Measurements from ENCODE around the gene COL27A1.

COL27A1 gene

GRCh38 chr9:114132550-114132918, 22.8 kb upstream of the COL27A1 start:
- H3K27ac ChIP-seq: no peak overlapping the region
- no peak for TF ChIP-seq CTCF (conservative IDR thresholded peaks at IDR 0.05)
- TF ChIP-seq ZFX (IDR thresholded peaks at IDR 0.05): no peak

DNA sequence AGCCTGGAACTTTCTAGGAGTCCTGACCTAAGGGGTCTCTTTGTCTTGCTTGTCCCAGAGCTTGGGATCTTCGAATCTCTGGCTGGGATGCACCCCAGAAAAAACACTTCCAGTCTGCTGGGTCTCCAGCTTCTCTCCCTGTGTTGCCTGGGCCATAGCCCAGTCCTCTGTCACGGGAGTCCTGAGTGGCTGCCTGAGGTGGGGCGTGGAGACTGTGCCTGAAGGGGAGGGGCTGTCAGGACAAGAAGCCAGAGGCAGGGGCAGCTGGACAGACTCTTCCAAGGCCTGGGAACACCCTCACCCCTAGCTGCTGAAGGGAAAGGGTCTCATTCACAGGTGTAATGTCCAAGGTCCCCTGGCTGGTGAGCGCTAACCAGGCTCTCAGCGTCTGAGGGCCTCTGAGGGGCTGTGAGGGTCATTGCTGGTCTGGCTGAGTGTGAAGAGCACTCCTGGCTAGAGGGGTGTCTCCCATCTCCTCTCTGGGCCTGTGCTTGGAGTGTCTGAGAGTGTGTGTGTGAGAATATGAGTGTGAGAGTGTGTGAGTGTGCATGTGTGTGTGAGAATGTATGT, 20.4 kb upstream of the COL27A1 start:
- TF ChIP-seq CTCF (conservative IDR thresholded peaks at IDR 0.05) (no peak), ZFX (IDR thresholded peaks at IDR 0.05) (no peak)
- H3K27ac ChIP-seq: no peak overlapping the region

GRCh38 chr9:114137831-114138230, 17.5 kb upstream of the COL27A1 start:
- H3K27ac ChIP-seq: no peak overlapping the region
- TF ChIP-seq ZFX (IDR thresholded peaks at IDR 0.05): no peak
- TF ChIP-seq CTCF (conservative IDR thresholded peaks at IDR 0.05): no peak

- H3K27ac ChIP-seq: no peak overlapping the region
- TF ChIP-seq CTCF (conservative IDR thresholded peaks at IDR 0.05) (no peak), ZFX (IDR thresholded peaks at IDR 0.05) (no peak)
These were observed 16.8 kb upstream of the COL27A1 start for GRCh38 chr9:114138552-114138971.

DNA sequence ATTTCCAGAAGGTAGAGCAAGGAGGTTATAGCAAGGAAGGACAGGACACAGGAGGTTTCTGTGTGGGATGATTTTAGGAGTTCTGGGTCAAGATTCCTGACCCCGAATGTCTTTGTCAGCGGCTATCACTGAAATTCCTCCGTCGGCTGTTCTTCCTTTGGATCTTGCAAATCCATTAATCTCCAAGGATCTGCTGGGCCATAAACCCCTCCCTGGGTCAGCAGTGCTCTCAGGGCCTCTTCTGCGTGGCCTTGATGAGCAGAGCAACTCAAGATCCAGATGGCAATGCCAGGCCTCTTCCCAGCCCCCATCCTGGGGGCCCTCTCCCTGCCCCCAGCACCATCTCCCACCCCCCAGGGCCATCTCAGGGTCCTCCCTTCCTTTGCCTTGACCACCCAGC, 16.3 kb upstream of the COL27A1 start:
- no peak for TF ChIP-seq CTCF (conservative IDR thresholded peaks at IDR 0.05)
- no peak for TF ChIP-seq ZFX (IDR thresholded peaks at IDR 0.05)
- no peak overlapping the region for H3K27ac ChIP-seq

DNA sequence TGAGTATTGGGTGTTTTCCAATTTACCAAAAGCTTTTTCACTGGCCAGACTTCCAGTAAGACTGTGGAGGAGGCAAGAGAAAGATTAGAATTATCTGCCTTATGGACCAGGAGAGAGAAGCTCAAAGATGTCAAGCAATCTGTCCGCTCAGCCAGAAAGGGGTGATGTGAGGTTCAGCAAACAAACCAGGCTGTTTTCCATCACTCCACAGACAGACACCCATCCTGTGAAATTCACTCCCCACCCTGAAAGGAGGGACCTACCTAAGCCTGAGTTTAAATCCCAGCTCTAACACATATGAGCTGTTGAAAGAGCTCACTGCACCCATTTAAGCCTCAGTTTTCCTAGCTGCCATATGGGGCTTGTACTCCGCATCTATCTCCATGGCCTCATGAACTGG, 14.9 kb upstream of the COL27A1 start:
- no peak overlapping the region for H3K27ac ChIP-seq
- no peak for TF ChIP-seq CTCF (conservative IDR thresholded peaks at IDR 0.05)
- TF ChIP-seq ZFX (IDR thresholded peaks at IDR 0.05): no peak

DNA sequence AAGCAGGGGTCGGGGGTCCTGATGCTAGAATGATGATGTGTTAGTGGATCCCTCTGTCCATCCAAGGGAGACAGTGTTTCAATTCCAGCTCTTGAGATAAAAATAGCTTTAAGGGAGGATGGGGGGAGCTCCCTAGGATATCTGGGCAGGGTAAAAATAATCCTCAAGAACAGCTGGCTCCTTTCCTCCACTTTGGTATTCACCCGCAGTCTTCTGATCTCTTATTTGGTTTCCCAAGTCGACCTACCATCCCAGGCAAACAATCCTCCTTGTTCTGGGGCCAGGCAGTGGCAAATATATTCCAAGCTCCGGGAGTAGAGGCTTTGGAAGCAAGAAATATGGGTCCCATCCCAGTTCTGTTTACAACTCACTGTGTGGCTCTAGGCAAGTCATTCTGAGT, 14.5 kb upstream of the COL27A1 start:
- TF ChIP-seq CTCF (conservative IDR thresholded peaks at IDR 0.05): no peak
- no peak for TF ChIP-seq ZFX (IDR thresholded peaks at IDR 0.05)
- no peak overlapping the region for H3K27ac ChIP-seq

Measured in C4-2B (cell line).